Upper lobe of left lung (tissue), 4 donors: ENCODE data around the gene ZNF524.

ENCODE experiments used
- EP300 ChIP-seq, 4 donors: sonication (generic); formaldehyde crosslinking; IDR thresholded peaks; one replicate each; pipeline ENCODE4 v1.5.1; 2017; ENCODE audit warnings: antibody characterized with exemption in 4 of 4, control low read depth in 2 of 4
- TF ChIP-seq, protein P1 (sequence below), 6 experiments: fragments of 450-650 bp in 4 of 6; fragments of 200-600 bp in 2 of 6; sonication (generic) in 2 of 6; IDR thresholded peaks; one replicate each; pipeline ENCODE4 v1.5.1; 2016 to 2019; ENCODE audit warnings: antibody characterized with exemption in 6 of 6

DNA sequence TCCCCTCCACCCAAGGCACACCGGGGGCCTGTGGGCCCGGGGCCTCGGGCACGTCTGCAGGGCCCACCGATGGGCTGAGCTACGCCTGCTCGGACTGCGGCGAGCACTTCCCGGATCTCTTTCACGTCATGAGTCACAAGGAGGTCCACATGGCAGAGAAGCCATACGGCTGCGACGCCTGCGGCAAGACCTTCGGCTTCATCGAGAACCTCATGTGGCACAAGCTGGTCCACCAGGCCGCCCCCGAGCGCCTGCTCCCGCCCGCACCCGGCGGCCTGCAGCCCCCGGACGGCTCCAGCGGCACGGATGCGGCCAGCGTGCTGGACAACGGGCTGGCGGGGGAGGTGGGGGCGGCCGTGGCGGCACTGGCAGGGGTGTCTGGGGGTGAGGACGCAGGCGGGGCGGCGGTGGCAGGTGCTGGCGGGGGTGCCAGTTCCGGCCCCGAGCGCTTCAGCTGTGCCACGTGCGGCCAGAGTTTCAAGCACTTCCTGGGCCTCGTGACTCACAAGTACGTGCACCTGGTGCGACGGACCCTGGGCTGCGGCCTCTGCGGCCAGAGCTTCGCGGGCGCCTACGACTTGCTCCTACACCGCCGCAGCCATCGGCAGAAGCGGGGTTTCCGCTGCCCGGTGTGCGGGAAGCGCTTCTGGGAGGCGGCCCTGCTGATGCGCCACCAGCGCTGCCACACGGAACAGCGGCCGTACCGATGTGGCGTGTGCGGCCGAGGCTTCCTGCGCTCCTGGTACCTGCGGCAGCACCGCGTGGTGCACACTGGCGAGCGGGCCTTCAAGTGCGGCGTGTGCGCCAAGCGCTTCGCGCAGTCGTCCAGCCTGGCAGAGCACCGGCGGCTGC is 15.7 kb downstream of the ZNF524 start:
- TF ChIP-seq, protein P1, sequence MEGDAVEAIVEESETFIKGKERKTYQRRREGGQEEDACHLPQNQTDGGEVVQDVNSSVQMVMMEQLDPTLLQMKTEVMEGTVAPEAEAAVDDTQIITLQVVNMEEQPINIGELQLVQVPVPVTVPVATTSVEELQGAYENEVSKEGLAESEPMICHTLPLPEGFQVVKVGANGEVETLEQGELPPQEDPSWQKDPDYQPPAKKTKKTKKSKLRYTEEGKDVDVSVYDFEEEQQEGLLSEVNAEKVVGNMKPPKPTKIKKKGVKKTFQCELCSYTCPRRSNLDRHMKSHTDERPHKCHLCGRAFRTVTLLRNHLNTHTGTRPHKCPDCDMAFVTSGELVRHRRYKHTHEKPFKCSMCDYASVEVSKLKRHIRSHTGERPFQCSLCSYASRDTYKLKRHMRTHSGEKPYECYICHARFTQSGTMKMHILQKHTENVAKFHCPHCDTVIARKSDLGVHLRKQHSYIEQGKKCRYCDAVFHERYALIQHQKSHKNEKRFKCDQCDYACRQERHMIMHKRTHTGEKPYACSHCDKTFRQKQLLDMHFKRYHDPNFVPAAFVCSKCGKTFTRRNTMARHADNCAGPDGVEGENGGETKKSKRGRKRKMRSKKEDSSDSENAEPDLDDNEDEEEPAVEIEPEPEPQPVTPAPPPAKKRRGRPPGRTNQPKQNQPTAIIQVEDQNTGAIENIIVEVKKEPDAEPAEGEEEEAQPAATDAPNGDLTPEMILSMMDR (IDR thresholded peaks at IDR 0.05), result no peak
- no peak for TF ChIP-seq EP300 (IDR thresholded peaks at IDR 0.05)
